ENCODE measurements around the gene CD55.

DNA sequence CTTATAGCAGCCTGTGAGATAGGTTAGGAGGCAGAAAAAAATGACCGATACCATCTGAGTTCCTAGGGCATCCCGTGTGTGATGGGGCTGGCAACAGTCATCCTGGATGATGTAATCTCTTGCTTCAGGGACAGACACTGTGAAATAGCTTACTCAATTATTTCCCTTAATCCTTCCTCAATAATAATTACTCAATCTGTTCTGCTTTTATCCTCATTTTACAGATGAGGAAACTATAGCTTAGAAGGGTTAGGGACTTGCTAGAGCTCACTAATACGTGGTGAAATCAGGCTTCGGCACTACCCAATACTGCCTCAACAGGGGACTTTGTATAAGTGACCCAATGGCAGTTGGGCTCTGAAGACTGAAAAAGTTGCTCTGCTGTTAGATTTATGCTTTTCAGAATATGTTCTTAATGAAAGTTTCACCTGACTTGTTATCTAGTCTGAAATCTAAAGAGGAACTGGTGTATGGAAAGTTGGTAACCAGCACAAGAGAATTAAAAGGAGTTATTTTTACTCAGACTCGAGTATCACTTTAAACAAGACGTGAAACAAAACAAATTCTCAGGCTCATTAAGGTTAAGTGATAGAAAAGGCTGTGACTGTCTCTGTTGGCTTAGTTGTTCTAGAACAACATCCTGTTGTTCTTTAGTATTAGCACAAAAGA, 14.4 kb downstream of the CD55 start:
- TF ChIP-seq LEF1 (IDR thresholded peaks at IDR 0.05; ENCODE audit: borderline replicate concordance) (no peak), BHLHE40 (IDR thresholded peaks at IDR 0.05; ENCODE audit: borderline replicate concordance) (no peak), ARNT (IDR thresholded peaks at IDR 0.05) (no peak), TARDBP (IDR thresholded peaks at IDR 0.05) (no peak), FOXA1 (IDR thresholded peaks at IDR 0.05) (no peak), FOXK2 (IDR thresholded peaks at IDR 0.05) (no peak), SP1 (IDR thresholded peaks at IDR 0.05) (no peak), ZNF384 (IDR thresholded peaks at IDR 0.05) (no peak), FOXM1 (IDR thresholded peaks at IDR 0.05; ENCODE audit: borderline replicate concordance) (no peak), CTBP1 (IDR thresholded peaks at IDR 0.05; ENCODE audit: borderline replicate concordance) (no peak), HDGF (IDR thresholded peaks at IDR 0.05; ENCODE audit: borderline replicate concordance) (no peak)
